ENCODE results near the gene ZBTB20.
"Not testable (repeated sequence)": the region's sequence is repeated elsewhere in the genome, so short reads cannot be mapped to it uniquely, and the experiment has no call there.

Gene ZBTB20

DNA sequence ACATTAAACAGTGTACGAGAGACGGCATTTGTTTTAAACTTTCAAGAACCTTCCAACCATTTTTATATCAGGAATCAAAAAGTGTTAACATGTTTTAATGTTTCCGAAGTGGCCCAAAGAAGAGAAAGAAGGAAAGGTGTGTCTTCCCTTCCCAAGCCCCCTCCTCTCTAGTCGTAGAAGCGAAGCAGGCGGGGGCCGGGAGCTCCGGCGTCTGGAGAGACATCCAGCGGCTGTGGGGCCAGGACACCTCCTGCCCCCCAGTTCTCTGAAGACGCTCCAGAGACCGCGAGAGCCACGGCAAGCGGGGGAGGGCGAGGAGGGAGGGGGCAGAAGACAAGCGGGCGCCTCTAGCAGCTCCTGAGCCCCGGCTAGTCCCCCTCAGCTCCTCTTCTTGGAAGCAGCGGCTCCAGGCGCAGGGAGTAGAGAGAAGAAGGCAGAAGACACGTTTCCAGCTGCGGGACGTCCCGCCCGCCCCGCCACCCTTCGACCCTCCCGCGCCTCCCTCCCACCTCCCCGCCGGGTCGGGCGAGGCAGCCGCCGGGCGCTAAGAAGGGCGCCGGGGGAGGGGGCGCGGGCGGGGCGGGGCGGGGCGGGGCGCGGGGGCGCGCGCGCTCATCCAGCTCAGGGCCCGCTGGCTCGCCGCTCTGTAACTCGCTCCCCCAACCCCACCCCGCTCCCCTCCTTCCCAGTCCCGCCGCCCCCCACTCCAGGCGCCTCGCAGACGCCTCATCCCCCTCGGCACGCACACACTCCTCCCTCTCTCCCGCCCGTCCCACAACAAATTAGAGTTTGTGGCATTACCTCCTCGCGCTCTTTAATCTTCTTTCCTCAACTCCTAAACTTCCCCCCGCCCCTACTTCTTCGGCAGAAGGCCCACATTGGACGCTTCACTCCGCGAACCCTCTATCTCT lies at the start of gene ZBTB20:
ZBTB20 (minus strand) TSS at position 871 of the 911 bp plus-strand sequence.
- DNase-seq, result peak; percentile 85

DNA sequence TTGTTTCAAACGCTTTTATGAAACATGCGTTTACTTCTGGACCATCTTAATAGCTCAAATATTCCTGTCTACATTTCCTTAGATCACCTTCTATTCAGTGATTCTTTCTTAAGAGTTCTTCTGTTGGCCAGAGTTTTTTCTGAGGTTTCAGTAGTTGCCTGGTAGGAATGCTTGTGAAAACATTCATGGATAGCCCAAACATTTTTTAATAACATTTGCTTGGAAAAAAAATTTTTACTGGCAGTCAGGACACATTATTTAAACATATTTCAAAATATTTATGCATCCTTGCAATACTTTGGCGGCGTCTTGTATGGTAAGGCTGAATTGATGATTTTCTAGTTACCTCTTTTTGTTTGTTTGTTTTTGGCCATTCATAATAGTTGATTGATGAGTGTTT lies 47.4 kb upstream of the ZBTB20 start:
- DNase-seq, result no peak

DNA sequence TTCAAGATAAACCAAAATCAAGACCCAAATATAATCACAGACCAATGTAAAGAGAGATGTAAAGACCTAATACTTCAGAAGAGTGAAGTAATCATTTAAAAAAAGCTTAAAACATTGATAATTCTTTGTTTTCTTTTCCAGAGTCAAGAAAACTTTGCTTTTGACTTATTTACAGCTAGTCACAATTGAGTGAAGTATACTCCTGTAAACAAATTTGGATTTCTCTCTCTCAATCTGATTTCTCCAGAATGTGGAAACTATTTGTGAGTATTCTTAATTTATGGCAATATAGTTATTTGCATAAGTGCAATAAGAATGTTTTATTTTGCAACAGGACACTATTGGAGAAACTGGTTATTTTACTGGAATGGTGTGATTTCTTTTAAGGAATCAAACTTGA lies 43.7 kb upstream of the ZBTB20 start:
- no peak for DNase-seq

DNA sequence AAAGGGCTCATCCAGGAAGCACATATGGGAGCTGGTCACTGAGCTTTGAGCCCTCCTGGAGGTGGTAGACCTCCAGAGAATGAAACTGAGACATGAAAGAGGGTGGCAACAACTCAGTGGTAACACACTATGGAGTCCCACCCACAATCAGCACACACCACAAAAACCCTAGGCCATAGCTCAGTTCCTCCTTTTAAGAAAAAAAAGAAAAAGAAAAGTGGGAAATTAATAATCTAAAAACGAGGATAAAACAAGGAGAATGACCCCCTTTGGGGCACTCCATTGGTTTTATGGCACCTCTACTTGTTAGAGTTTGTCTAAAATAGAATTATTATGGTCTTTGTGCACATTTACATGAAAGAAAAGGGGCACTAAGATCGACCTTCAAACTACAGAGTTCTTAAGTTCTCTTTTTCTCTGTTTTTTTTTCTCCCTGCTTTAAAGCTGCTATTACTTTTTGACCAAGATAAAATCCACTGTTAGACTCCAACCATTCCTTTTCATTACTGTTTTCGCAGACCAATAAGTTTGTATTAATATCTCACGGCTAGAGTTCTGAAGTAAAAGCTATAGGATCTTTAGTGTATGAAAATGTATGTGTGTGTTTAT lies 40.2 kb upstream of the ZBTB20 start:
- DNase-seq, result no peak

DNA sequence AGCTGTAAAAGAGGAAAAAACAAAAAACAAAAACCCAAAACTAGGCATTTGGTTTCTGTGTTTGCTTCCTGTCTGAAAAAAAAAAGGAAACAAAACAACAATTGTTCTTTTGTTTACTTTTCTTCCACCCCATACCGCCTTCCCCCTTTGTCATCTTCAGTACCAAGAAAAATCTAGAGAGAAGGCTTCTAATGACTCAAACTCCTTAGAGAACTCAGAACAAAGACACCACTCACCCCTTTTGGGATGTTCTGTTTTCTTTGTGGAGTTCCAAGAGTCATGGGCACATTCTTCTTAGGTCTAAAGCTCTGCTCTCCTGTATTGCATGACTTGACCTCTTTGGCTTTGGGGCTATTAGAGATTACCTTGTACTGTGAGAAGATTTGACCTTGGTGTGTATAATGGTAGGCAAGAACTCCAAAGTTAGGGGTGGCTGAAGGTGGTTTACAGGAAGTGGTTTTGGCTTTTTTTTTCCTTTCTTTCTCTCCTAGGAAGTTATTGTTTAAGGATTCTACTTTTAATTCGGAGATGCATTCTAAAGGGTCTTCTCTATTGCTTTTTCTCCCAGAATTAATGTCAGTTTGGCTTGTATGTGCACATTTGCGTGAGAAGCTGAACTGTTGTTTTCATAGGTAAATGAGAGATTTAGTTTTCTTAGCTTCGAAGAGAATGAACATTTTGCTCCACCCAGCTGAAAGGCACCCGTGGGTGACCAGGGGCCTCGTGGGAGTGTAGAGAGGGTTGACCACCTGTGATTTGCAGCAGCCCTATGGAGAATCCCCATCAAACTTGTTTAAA lies 39.5 kb upstream of the ZBTB20 start:
- no peak for DNase-seq

DNA sequence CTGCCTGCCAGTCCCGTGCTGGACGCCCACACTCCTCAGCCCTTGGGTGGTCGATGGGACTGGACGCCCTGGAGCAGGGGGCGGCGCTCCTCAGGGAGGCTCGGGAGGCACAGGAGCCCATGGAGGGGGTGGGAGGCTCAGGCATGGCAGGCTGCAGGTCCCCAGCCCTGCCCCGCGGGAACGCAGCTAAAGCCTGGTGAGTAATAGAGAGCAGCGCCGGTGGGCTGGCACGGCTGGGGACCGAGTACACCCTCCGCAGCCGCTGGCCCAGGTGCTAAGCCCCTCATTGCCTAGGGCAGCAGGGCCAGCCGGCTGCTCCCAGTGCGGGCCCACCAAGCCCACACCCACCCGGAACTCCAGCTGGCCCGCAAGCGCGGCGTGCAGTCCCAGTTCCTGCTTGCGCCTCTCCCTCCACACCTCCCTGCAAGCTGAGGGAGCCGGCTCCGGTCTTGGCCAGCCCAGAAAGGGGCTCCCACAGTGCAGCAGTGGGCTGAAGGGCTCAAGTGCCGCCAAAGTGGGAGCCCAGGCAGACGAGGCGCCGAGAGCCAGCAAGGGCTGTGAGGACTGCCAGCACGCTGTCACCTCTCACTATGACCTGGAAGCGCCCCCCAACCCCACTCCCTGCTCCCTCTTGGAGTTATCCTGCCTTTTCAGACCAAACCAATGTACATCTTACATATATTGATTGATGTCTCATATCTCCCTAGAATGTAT lies 37.9 kb upstream of the ZBTB20 start:
- DNase-seq, result not testable (repeated sequence)

DNA sequence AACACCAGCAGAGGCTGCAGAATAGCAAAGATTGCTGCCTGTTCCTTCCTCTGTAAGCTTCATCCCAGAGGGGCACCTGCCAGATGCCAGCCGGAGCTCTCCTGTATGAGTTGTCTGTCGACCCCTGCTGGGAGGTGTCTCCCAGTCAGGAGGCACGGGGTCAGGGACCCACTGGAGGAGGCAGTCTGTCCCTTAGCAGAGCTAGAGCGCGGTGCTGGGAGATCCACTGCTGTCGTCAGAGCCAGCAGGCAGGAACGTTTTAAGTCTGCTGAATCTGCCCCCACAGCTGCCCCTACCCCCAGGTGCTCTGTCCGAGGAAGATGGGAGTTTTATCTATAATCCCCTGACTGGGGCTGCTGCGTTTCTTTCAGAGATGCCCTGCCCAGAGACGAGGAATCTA lies 31.8 kb upstream of the ZBTB20 start:
- DNase-seq, result not testable (repeated sequence)

DNA sequence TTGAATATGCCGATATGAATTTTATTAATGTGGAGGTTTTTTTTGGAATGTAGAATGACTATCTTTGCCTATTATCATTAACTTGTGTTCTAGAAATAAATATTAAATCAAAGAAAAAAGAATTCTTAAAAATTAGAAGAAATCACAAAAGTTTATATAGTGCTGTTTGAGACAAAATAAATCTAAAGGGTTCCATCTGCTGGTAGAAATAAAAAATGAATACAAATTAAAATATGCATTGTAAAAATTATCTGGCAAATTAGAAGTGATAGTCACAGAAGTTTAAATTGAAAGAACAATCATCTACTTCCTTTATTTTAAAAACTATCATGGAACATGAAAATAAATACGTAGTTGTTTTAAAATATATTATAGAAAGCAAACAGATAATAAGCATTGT lies 22.7 kb upstream of the ZBTB20 start:
- no peak for DNase-seq

DNA sequence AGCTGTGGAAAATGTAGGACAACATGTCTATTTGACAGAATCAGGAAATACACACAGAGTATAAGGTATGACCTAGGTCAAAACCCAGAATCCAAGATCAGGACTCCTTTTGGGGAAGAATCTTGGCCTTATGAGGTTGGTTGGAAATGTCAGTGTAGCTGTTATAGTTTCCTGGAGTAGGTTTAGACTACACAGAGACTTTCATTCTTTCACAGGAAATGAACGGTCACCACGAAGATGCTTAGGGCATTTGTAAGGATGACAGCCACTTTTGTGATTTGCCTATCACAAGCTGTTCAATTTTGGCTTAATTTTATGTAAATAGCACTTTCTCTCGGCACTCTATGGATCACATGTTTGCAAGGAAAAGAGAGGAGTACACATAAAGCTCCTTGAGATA lies 18.6 kb upstream of the ZBTB20 start:
- no peak for DNase-seq

DNA sequence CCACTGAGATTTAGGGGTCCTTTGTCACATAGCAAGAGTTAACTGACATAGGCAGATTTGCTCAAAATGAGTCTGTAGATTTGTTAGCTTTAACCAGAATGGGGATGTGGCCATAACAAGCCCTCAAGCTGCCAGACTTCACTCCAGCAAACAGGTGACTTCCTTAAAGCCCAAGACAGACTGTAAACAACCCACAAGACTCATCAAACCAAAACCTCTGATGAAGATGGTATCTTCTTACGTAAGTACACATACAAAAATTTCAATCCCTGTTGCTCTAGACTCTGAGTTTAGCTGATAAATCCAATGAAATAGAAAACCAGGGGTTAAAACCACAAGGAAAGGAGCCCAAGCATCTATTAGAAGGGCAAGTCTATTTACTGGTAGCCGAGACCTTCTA lies 18.2 kb upstream of the ZBTB20 start:
- DNase-seq, result no peak

DNA sequence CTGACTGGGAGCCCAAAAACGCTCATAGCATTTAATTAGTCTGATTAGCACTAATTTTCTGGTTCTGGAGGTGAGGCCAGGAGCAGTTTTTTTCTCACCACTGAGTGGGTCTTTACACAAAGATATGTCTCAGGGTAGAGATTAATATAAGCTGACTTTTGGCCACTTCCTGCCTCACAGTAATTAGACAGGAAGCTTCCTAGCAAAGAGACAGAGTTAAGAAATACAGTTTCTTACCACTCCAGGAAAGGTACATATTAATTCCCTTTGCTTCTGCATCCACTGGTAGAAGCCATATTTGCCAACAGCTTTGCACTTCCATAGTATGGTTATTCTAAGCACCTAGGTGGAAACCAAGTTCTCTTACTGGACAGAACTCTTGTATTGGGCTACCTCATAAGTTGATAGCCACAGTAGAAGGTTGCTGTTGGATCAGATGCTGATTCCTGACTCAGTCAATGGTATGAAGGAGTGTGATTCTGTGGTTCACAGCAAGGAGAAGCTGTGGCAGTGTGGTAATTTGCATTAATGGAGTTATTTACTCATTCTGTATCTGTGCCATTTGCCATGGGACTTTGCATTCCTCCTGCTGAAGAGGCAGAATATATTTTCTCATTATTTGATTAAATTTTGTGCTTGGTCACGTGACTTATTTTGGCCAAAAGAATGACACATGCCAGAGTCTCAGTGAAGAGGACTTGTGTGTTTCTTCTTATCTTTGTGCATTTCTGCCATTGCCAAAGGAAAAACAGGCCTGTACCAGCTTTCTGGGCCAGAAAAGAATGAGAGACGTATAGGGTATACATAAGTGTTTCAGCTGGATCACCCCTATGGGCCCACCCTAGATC lies 17.5 kb upstream of the ZBTB20 start:
- no peak for DNase-seq

DNA sequence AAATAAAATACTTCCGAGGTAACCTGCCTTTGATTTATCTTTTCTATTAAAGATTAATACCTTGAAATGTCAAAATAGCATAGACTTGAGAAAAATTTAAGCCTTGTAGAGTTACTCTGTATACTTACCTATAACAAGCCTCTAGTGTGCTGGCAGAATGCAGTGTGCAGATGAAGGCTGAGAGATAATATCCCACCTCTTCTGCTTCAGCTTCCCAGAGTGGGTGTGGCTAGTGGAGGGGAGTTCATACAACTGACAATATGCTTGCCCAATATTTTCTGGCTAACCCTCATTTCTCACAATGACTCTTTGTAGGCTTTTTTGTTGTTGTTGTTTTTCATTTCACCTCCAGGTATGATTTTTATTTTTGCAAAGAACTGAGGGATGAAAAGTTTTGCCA lies 15.7 kb upstream of the ZBTB20 start:
- no peak for DNase-seq

DNA sequence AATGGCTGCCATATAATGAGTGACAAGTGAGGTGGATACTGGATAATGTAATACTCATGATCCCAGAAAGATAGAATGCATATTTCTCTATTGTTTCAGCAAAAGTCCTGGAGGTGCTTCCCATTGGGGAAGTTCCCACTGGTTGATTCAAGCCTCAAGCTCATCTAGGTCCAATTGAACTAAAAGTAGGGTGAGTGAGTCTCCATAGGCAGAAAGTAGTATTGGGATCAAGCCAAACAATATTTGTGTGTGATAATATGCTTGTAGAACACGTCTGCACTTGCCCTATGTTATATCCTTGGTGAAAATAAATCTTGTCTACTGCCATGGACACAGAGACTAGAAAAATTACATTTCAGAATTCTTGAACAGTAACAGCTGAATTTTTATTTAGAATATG lies 14.8 kb upstream of the ZBTB20 start:
- DNase-seq, result no peak

DNA sequence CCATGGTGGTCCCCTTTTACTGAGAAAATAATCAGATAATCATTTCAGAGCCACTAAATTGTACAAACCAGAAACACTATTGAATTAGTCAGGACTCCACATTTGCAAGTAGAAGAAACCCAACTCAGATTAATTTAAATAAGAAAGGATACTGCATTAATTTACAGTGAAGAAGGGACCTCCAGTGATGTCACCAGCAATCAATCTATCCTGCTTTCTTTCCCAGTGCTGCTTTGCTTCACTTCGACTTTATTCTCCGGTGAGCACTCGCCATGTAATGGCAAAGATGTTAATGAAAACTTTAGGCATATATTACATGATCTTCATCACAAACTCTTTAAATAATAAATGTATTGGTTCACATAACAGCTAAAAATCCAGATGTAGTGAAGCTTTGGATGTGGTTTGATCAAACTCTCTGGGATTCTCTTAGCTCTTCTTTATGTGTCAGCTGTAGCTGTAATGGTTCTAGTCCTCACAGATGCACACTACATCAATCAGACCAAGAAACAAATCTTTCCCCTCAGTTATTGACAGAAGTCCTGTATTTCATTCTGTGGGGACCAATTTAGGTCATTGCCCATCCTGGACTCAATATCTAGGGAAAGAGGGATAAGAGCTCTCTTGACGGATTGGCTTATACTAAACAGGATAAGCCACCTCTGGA lies 14.2 kb upstream of the ZBTB20 start:
- no peak for DNase-seq

DNA sequence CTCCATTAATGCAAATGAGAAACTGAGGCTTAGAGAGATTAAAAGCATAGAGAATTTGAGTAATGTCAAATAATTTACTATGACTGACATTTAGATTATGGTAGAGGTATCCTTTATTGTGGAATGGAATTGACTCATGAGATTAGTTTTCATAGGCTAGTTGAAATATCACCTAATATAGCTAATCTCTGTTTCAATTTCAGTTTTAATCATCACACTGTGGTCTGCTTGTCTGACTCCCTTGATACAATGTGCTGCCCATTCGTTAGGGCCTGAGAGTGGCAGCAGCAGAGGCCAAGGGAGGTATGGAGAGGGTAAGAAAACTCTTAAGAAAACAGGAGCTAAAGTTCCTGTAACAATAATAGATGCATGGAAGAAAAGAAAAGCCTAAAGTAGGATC lies 13.2 kb upstream of the ZBTB20 start:
- DNase-seq, result no peak

DNA sequence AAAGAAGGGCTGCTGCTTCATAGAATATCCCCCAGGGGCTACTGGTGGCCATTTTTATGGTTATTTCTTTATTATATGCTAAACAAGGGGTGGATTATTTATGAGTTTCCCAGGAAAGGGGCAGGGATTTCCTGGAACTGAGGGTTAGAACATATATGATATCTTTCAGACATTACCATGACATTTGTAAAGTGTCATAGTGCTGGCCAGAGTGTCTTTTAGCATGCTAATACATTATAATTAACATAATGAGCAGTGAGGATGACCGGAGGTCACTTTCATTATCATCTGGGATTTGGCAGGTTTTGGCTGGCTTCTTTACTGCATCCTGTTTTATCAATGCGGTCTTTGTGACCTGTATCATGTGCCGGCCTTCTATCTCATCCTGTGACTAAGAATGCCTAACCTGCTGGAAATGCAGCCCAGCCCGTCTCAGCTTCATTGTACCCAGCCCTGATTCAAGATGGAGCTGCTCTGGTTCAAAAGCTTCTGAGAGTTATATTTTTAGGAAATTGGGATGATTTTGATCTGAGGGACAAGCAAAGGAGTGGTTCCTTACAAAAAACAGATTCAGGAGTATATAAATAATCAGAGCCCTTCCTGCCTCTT lies 9.1 kb upstream of the ZBTB20 start:
- DNase-seq, result no peak

DNA sequence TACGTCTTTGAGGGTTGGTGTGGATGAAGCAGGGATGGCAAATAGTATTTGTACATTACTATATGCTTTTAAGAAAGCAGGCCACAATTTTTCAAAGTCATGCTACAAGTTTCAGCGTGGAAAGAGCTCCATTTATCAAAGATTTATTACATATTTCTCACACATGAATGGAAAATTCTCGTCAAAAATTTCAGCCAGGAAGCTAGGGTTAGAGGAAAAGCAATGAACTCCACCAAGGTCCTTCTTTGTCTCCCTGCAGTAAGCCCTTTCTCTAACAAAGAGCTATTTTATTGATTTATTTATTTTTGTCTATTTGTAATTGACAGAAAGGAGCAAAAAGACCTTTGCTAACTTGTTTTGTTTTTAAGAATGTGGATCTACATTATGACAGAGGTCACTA lies 7.5 kb upstream of the ZBTB20 start:
- DNase-seq, result no peak

DNA sequence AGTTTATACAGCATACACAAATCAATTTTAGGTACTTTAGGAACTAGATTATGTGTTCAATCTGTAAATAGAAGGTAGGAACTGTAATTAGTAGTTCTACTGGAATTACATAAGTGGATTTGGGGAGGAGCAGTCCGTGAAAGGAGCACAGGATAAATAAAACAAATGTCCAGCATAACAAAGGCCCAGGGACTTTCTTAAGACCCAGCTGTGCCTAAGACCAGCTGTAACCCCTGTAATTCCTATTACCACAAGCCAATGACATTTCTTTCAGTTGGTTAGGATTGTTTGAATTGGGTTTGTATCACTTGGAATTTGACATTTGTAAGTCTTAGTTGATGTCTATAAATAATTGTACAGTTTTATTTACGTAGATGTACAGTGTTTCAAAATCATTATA lies 4.8 kb upstream of the ZBTB20 start:
- DNase-seq, result no peak

DNA sequence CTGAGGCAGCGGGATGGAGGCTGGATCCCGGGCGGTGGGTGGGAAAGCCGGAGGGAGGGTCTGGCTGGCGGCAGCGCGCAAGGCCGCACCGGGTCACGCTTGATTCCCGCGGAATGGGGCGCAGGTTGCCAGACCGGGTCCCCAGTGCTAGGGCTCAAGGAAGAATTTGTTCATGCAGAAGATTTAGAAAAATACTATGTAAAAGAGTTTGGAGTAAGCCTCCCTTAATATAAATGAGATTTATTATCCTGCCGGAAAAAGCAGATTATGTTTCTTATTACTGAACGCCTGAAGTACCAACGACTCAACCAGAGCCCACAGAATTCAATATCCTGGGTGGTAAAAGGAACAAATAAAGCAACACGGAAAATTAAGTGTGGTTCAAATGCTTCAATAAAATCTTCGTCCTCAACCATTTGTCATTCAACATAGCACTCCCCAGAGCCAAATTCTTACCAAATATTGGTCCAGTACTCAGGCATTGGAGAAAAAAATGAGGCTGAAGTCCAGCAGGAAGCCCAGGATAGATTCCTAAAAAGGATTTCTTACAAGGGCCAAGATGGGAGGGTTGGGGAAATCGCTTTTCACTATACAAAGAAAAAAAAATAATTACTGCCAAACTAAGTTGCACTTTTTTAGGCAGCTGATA lies 1.2 kb upstream of the ZBTB20 start:
- DNase-seq, result no peak

DNA sequence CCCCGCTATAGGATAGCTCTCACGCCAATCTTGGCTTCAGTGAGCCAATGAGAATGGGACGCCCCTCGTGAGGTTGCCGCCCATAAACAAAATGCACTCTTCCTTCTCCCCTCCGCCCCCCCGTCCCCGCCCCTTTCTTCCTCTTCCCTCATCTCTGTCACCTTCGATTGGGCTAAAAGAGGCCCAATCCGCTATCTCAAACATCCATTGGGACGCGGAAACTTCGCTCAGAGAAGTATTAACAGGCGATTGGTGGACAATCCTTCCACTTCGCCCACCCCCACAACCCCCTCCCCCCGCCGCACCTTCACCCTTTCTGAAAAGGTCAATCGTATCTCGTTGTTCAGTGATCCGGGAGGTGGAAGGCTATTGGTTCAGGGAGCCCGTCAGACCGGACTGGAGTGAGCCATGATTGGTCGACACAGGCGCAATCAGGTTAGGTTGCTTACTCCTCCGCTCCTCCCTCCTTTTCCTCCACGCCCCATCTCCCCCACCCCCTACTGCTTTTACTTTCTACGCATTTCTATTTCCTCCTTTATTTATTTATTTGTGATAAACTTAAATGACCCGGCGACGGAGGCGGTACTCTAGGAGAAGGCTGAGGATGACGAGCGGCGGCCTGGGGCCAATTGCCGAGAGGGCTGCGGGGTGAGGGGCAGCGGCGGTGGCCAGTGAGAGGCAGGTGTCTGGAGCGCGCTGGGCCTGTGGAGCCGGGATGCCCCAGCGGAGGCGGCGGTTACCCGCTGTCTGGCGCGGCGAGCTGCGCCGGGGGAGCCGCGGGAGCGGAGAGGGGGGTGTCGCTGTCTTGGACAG lies 447 bp upstream of the ZBTB20 start:
- DNase-seq, result peak; percentile 99

Measured in right hindlimb (tissue), 1 donor.